Measurements from ENCODE around the gene SOWAHD. TPM values are rescaled to one million over a fixed set of nuclear protein-coding genes. Genes with fewer than 3 reads are reported as not detected.

Gene SOWAHD
- total RNA-seq, 1 experiment from 2014 or later, result 0.98 TPM

DNA sequence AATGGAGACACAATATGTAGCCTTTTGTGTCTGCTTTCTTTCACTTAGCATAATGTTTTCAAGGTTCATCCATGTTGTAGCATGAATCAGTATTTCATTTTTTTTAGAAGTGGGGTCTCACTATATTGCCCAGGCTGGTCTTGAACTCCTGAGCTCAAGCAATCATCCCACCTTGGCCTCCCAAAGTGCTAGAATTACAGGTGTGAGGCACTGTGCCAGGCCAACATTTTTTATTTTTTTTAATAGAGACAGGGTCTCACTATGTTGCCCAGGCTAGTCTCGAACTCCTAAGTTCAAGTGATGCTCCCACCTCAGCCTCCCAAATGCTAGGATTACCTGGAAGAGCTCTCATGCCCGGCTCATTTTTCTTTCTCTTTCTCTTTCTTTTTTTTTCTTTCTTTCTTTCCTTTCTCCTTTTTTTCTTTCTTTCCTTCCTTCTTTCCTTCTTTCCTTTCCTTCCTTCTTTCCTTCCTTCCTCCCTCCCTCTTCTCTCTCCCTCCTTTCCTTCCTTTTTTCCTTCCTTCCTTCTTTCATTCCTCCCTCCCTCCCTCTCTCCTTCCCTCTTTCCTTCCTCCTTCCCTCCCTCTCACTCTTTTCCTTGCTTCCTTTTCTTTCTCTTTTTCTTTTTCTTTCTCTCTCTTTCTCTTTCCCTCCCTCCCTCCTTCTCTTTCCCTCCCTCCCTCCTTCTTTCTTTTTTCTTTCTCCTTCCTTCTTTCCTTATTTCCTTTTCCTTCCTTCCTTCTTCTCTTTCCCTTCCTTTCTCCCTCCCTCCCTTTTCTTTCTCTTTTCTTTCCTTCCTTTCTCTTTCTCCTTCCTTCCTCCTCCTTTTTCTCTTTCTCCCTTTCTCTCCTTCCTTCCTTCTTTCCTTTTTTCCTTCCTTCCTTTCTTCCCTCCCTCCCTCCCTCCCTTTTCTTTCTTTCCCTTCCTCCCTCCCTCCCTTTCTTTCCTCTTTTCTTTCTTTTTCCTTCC lies 43.1 kb downstream of the SOWAHD start:
- H3K27me3 ChIP-seq (ENCODE audit: insufficient read depth, low read length), result no peaks in the 10 kb centered on the region
- H3K23ac ChIP-seq (ENCODE audit: insufficient read length, low read depth, low read length), result no peak overlapping the region
- H2BK120ac ChIP-seq (ENCODE audit: low read depth, low read length, poor library complexity, severe bottlenecking), result no peak overlapping the region
- no peak overlapping the region for H4K5ac ChIP-seq (ENCODE audit: insufficient read length, low read depth, low read length)
- no peak overlapping the region for H4K8ac ChIP-seq (replicated peaks; ENCODE audit: insufficient read length, low read depth, low read length)
- H3K14ac ChIP-seq (ENCODE audit: insufficient read depth, low read length), result no peak overlapping the region
- no peak overlapping the region for H3K27ac ChIP-seq (ENCODE audit: insufficient read length, low read depth, low read length)
- H3K79me1 ChIP-seq (ENCODE audit: insufficient read depth, low read depth, low read length, poor library complexity, severe bottlenecking), result no peaks in the 10 kb centered on the region
- no peaks in the 10 kb centered on the region for H3K79me2 ChIP-seq (ENCODE audit: insufficient read depth, low read length)
- H3K9me3 ChIP-seq (ENCODE audit: control insufficient read depth, low read depth, low read length), result peaks cover 6% of the 10 kb centered on the region
- no peak for DNase-seq
- H3K4me2 ChIP-seq (ENCODE audit: insufficient read depth, insufficient read length, low read length), result no peak overlapping the region
- Mint-ChIP-seq H3K9me3 (peaks cover 55 to 72% of the 10 kb centered on the region in 2 experiments), H3K4me3 (no peak overlapping the region), H3K36me3 (ENCODE audit: insufficient read depth in 1 of 3, low read depth in 3 of 3) (peaks cover 0 to 6% (median 3%) of the 10 kb centered on the region in 3 experiments; a peak in 5 of 7 replicates), H3K27ac (no peak overlapping the region), H3K27me3 (ENCODE audit: low read depth) (no peaks in the 10 kb centered on the region; the same call in 1 of the 2 replicates), H3K4me1 (no peaks in the 10 kb centered on the region)
- H2BK12ac ChIP-seq (ENCODE audit: insufficient read length, low read depth, low read length), result no peak overlapping the region
- no peak overlapping the region for H3K9ac ChIP-seq (ENCODE audit: extremely low read depth, insufficient read length, low read length)
- no peak overlapping the region for H3K18ac ChIP-seq (ENCODE audit: insufficient read length, low read depth, low read length)
- H3K4ac ChIP-seq (ENCODE audit: low read depth, low read length), result no peak overlapping the region
- no peak overlapping the region for H2BK15ac ChIP-seq (ENCODE audit: low read depth, low read length)
- no peak overlapping the region for H2AK5ac ChIP-seq (ENCODE audit: insufficient read length, low read length)
- no peaks in the 10 kb centered on the region for H3K4me1 ChIP-seq (ENCODE audit: insufficient read depth, low read length)
- H3K23me2 ChIP-seq (ENCODE audit: insufficient read length, low read depth, low read length, poor library complexity, severe bottlenecking), result no peaks in the 10 kb centered on the region
- no peak overlapping the region for H3T11ph ChIP-seq (ENCODE audit: low read length)
- TF ChIP-seq, protein P1, sequence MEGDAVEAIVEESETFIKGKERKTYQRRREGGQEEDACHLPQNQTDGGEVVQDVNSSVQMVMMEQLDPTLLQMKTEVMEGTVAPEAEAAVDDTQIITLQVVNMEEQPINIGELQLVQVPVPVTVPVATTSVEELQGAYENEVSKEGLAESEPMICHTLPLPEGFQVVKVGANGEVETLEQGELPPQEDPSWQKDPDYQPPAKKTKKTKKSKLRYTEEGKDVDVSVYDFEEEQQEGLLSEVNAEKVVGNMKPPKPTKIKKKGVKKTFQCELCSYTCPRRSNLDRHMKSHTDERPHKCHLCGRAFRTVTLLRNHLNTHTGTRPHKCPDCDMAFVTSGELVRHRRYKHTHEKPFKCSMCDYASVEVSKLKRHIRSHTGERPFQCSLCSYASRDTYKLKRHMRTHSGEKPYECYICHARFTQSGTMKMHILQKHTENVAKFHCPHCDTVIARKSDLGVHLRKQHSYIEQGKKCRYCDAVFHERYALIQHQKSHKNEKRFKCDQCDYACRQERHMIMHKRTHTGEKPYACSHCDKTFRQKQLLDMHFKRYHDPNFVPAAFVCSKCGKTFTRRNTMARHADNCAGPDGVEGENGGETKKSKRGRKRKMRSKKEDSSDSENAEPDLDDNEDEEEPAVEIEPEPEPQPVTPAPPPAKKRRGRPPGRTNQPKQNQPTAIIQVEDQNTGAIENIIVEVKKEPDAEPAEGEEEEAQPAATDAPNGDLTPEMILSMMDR (conservative IDR thresholded peaks at IDR 0.05), result no peak
- H4K20me1 ChIP-seq (ENCODE audit: control insufficient read depth, insufficient read depth, insufficient read length), result no peaks in the 10 kb centered on the region
- no peak overlapping the region for H2BK5ac ChIP-seq (ENCODE audit: insufficient read length, low read length)
- no peak overlapping the region for H4K91ac ChIP-seq (ENCODE audit: insufficient read length, low read depth, low read length)
- H3K56ac ChIP-seq (ENCODE audit: insufficient read length, low read depth, low read length), result no peak overlapping the region
- H2AFZ ChIP-seq (ENCODE audit: low read length), result no peak overlapping the region
- WGBS (ENCODE audit: extremely low coverage, insufficient read length, low lambda C conversion rate), result no CpG with 5 or more reads among the region's 2 CpGs
- H2BK20ac ChIP-seq (ENCODE audit: low read depth, low read length, poor library complexity, severe bottlenecking), result no peak overlapping the region
